Sigmoid colon (tissue), 3 donors: ENCODE results near the gene RBCK1.

Source experiments
- POLR2A ChIP-seq, 2 donors: fragments of 450-650 bp; IDR thresholded peaks; one replicate each; pipeline ENCODE4 v1.6.1; 2016; ENCODE audit warnings: antibody characterized with exemption in 2 of 2, mild to moderate bottlenecking in 2 of 2, moderate library complexity in 2 of 2
- TF ChIP-seq, protein P1 (sequence below), 4 experiments: fragments of 450-650 bp in 3 of 4; fragments of 200-600 bp in 1 of 4; IDR thresholded peaks; one replicate each; pipeline ENCODE4 v1.5.1; 2016 to 2019; ENCODE audit warnings: antibody characterized with exemption in 4 of 4, mild to moderate bottlenecking in 3 of 4, moderate library complexity in 2 of 4

DNA sequence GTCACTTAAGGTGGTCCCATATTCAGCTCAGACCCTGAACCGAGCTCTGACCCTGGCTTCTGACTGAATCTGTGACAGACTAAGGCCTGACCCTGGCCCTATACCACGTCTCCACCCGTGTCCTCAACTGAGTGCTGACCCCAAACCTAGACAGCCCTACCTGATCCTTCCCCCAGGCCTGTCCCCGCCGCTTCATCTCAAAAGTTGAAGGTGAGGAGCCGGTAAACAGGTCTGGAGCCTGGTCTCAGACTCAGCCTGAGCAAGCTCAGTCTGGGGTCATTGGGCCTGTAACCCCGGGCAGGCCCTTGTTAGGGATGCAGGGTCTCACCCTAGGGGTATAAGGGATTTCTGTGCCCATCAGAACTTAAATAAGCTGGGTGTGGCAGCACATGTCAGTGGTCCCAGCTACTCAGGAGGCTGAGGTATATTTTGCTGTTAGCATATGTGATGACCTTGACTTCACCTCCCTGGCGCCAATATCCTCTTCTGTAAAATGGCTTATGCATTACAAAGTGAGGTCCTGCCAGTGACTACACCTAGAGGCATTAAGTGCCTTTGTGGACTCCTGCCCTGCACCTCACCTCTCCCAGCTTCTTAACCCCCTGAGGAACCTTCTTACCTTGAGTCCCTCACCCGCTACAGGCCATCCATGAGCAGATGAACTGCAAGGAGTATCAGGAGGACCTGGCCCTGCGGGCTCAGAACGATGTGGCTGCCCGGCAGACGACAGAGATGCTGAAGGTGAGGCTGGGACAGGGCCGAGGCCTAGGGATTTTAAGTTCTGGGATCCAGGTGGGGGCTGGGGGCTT lies 20.0 kb downstream of the RBCK1 start:
- TF ChIP-seq, protein P1, sequence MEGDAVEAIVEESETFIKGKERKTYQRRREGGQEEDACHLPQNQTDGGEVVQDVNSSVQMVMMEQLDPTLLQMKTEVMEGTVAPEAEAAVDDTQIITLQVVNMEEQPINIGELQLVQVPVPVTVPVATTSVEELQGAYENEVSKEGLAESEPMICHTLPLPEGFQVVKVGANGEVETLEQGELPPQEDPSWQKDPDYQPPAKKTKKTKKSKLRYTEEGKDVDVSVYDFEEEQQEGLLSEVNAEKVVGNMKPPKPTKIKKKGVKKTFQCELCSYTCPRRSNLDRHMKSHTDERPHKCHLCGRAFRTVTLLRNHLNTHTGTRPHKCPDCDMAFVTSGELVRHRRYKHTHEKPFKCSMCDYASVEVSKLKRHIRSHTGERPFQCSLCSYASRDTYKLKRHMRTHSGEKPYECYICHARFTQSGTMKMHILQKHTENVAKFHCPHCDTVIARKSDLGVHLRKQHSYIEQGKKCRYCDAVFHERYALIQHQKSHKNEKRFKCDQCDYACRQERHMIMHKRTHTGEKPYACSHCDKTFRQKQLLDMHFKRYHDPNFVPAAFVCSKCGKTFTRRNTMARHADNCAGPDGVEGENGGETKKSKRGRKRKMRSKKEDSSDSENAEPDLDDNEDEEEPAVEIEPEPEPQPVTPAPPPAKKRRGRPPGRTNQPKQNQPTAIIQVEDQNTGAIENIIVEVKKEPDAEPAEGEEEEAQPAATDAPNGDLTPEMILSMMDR (IDR thresholded peaks at IDR 0.05) = no peak
- no peak for TF ChIP-seq POLR2A (IDR thresholded peaks at IDR 0.05)
